HUES48 (cell line): Measurements from ENCODE around the gene RHBDD1.

Source experiments
- H3K27ac ChIP-seq: one replicate; pipeline ENCODE4 v1.7.0; 2013; ENCODE audit warnings: low read depth, low read length, inconsistent platforms
- H3K27me3 ChIP-seq: 2 replicates; pipeline ENCODE4 v1.6.1; 2013; ENCODE audit warnings: mild to moderate bottlenecking, low read length; ENCODE audit not compliant: control insufficient read depth, insufficient read depth
- H3K36me3 ChIP-seq: 2 replicates; pipeline ENCODE4 v1.6.1; 2013; ENCODE audit warnings: low read length; ENCODE audit not compliant: control insufficient read depth, insufficient read depth
- H3K4me1 ChIP-seq: 2 replicates; pipeline ENCODE4 v1.6.1; 2013; ENCODE audit warnings: mild to moderate bottlenecking, low read length; ENCODE audit not compliant: control insufficient read depth, insufficient read depth
- H3K4me3 ChIP-seq: 2 replicates; pipeline ENCODE4 v1.5.1; 2013; ENCODE audit warnings: mild to moderate bottlenecking, low read depth, low read length
- H3K9ac ChIP-seq: 2 replicates; pipeline ENCODE4 v1.6.1; 2013; ENCODE audit warnings: mild to moderate bottlenecking, low read depth, low read length, moderate library complexity
- H3K9me3 ChIP-seq: 2 replicates; pipeline ENCODE4 v1.6.1; 2013; ENCODE audit warnings: low read length; ENCODE audit not compliant: control insufficient read depth, insufficient read depth

RHBDD1 gene

DNA sequence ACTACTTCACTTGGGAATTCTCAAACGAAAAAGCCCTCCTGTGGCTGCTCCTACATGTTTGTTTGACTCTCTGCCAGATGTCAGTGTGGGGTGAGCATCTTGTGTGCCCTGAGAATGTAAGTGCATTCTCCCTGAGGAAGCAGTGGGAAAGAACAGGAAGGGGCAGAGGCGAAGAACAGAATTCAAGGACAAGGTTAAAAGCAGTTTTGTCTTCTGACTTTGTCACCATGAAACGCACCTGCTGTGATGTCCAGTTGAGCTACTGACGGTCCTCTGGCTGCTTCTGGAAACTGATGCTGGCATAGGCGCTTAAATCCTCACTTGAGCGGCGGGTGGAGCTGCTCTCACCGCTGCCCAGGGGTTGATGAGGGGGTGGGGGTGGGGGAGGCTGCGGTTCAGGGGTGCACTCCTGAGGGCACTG lies 41.1 kb upstream of the RHBDD1 start:
- Histone ChIP-seq H3K4me1 (peaks cover 37% of the 10 kb centered on the region), H3K27me3 (no peaks in the 10 kb centered on the region), H3K4me3 (peak overlapping the region; percentile 71), H3K9ac (no peak overlapping the region), H3K36me3 (peaks cover 36% of the 10 kb centered on the region), H3K27ac (peak overlapping the region; percentile 57), H3K9me3 (no peaks in the 10 kb centered on the region)

DNA sequence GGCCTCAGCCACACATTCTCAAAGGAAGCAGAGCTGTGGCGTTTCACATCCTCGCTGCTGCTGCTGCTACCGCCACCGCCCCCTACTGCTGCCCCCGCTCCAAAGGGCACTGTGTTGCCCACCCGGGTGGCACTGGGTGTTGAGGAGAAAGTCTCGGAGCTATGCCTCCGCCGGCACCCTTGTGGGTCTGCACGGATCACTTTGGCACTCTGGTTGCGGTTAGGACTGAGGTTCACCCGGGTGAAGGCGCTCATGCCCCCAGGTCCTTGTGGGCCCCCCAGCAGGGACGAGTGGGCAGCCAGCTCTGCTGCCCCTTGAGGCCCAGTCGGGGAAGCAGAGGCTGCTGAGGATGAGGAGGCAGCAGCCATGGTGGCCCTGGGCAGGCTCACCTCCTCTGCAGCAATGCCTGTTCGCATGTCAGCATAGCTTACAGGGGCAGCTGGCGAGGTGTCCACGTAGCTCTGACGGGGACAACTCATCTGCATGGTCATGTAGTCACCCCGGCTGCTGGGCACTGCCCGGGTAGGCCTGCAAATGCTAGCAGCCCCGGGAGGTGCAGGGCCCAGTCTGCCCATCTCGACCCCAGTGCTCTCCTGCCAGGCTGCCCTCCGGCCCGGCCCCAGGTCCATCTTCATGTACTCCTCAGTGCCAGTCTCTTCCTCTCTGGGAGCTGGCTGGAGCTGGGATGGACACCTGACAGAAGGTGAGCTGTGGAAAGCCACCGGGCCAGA lies 40.4 kb upstream of the RHBDD1 start:
- peak overlapping the region; percentile 18; the same call in 1 of the 2 replicates for H3K4me3 ChIP-seq
- no peaks in the 10 kb centered on the region for H3K27me3 ChIP-seq
- H3K4me1 ChIP-seq = peaks cover 33% of the 10 kb centered on the region
- H3K27ac ChIP-seq = no peak overlapping the region
- no peaks in the 10 kb centered on the region for H3K9me3 ChIP-seq
- H3K36me3 ChIP-seq = peaks cover 36% of the 10 kb centered on the region
- no peak overlapping the region for H3K9ac ChIP-seq

DNA sequence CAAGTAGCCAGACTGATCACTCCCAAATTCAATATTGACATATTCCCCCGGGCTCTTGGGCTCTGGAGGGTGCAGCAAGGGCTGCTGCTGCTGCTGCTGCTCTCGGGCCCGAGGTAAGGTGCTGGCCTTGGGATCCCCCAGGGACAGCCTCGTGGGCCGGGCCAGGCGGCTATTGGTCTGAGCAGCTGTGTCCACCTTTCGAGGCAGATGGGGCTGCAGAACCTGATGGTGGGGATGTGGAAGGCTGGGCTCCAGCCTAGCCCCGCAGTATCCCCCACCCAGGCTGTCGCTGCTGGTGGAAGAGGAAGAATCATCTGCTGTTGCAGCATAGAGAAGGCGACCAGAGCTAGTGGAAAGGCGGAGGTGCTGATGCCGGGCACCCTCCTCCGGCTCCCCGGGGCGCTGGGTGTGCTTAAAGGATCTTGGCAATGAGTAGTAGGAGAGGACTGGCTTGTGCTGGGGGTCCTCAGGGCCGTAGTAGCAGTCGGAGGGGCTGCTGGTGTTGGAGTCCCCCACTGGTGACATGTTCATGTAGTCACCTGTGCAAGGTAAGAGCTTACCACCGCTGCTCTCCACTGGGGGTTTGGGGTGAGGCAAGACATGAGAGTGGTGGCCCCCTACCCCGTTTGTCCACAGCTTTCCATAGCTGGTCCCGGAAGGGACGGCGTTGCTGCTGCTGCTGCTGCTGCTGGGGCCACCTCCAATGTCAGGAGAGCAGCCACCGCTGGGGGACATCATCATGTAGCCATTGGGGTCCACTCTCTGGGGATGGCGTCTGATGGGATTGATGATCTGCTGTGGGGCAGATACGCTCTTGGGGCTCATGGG lies 39.6 kb upstream of the RHBDD1 start:
- peaks cover 36% of the 10 kb centered on the region for H3K36me3 ChIP-seq
- H3K27me3 ChIP-seq = no peaks in the 10 kb centered on the region
- H3K4me1 ChIP-seq = peaks cover 29% of the 10 kb centered on the region
- no peak overlapping the region for H3K9ac ChIP-seq
- H3K4me3 ChIP-seq = no peak overlapping the region
- H3K9me3 ChIP-seq = no peaks in the 10 kb centered on the region
- H3K27ac ChIP-seq = no peak overlapping the region

DNA sequence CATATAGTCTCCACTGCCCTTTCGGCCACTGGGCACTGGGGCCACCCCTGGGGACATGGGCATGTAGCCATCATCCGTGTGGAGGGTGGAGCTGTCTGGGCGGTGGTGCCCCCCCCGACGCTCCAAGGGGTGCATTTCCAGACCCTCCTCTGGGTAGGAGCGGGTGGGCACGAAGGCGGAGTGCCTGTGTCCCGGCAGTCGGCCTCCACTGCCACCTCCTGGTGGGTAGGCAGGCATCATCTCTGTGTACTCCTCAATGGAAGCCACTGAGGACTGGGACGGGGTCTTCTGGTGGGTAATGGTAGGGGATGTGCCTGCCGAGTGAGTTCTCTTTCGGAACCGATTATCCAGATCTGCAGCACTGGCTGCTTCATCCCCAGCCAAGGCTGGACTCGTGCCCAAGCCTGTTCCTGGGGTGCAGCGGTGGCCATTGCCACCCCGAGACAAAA lies 39.0 kb upstream of the RHBDD1 start:
- Histone ChIP-seq H3K9ac (no peak overlapping the region), H3K4me1 (peaks cover 29% of the 10 kb centered on the region), H3K27ac (no peak overlapping the region), H3K4me3 (no peak overlapping the region), H3K27me3 (no peaks in the 10 kb centered on the region), H3K9me3 (no peaks in the 10 kb centered on the region), H3K36me3 (peaks cover 36% of the 10 kb centered on the region)

DNA sequence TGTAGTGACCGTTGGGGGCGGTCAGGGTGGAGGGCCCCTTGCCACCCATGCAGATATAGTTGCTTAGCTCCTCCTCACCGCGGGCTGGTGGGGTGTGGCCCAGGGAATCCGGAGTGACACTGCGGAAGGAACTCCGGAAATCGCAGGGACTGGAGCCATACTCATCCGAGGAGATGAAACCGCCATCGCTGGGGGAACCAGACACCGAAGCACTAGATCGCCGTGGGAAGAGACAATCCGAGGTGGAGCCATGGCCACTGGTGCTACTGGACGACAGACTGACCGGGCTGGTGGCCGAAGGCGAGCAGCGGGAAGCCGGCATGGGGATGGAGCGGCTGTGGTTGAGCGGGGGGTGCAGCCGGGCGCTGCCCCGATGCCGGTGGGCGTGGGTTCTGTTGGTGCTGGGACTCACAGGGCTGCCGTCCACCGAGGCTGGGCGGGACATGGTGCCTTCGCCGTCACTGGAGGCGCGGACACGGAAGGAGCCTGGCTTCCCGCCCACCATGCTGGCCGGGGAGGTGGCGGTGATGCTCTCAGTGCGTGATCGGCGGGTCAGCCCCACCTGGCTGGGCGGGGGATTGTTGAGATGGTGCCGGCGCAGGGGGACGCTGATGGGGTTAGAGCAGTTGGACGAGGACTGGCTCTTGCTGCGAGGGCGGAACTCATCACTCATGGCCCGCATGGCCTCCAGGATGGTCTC lies 38.4 kb upstream of the RHBDD1 start:
- Histone ChIP-seq H3K4me1 (peaks cover 33% of the 10 kb centered on the region), H3K9me3 (no peaks in the 10 kb centered on the region), H3K4me3 (no peak overlapping the region), H3K27ac (no peak overlapping the region), H3K27me3 (no peaks in the 10 kb centered on the region), H3K9ac (no peak overlapping the region), H3K36me3 (peaks cover 36% of the 10 kb centered on the region)

- Histone ChIP-seq H3K9me3 (no peaks in the 10 kb centered on the region), H3K27ac (no peak overlapping the region), H3K4me3 (peak overlapping the region; percentile 84), H3K4me1 (peaks cover 30% of the 10 kb centered on the region), H3K9ac (peak overlapping the region; percentile 41; the same call in 1 of the 2 replicates), H3K36me3 (peaks cover 36% of the 10 kb centered on the region), H3K27me3 (no peaks in the 10 kb centered on the region)
Measured at GRCh38 chr2:226797989-226798421, 37.8 kb upstream of the RHBDD1 start.

GRCh38 chr2:226798422-226799210 lies 37.2 kb upstream of the RHBDD1 start:
- peak overlapping the region; percentile 83 for H3K27ac ChIP-seq

GRCh38 chr2:226799211-226799975 lies 36.5 kb upstream of the RHBDD1 start, which contains the start of gene IRS1:
IRS1 (minus strand) TSS chr2:226799820; CDS start chr2:226798738, 1,082 bp downstream.
- peak within 1 kb of the TSS; percentile 83 for H3K27ac ChIP-seq
- no peaks in the 10 kb centered on the region for H3K9me3 ChIP-seq
- H3K4me3 ChIP-seq = peak within 1 kb of the TSS; percentile 84
- peaks cover 30% of the 10 kb centered on the region for H3K36me3 ChIP-seq
- peak within 1 kb of the TSS; percentile 41 for H3K9ac ChIP-seq
- no peaks in the 10 kb centered on the region for H3K27me3 ChIP-seq
- peaks cover 16% of the 10 kb centered on the region; the same call in 1 of the 2 replicates for H3K4me1 ChIP-seq

More at GRCh38 chr2:226798422-226799210, 37.2 kb upstream of the RHBDD1 start:
- Histone ChIP-seq H3K27me3 (no peaks in the 10 kb centered on the region), H3K4me1 (peaks cover 24% of the 10 kb centered on the region), H3K4me3 (peak overlapping the region; percentile 84), H3K9ac (peak overlapping the region; percentile 41), H3K9me3 (no peaks in the 10 kb centered on the region), H3K36me3 (peaks cover 36% of the 10 kb centered on the region)

GRCh38 chr2:226799976-226800940 lies 35.6 kb upstream of the RHBDD1 start:
- H3K9ac ChIP-seq = no peak overlapping the region
- H3K27me3 ChIP-seq = no peaks in the 10 kb centered on the region
- H3K27ac ChIP-seq = peak overlapping the region; percentile 83
- H3K4me3 ChIP-seq = peak overlapping the region; percentile 84
- H3K4me1 ChIP-seq = peaks cover 10% of the 10 kb centered on the region; the same call in 1 of the 2 replicates
- H3K9me3 ChIP-seq = no peaks in the 10 kb centered on the region
- peaks cover 24% of the 10 kb centered on the region for H3K36me3 ChIP-seq
